Measurements from ENCODE around the gene PGM2L1. TPM values are rescaled to one million over a fixed set of nuclear protein-coding genes. Genes with fewer than 3 reads are reported as not detected.
A peak's percentile ranks its signal among the peaks of the same experiment; 100 is the strongest.
"Not testable (repeated sequence)": the region's sequence is repeated elsewhere in the genome, so short reads cannot be mapped to it uniquely, and the experiment has no call there.

PGM2L1 gene
- total and polyA plus RNA-seq, 2 of the 13 experiments (the other 11 are each of a cell fraction or from before 2014, with no cell fraction given): 0.57 to 1.2 TPM

- no peaks in the 10 kb centered on the region for H4K20me1 ChIP-seq (ENCODE audit: insufficient read depth, low read length)
- H3K4me2 ChIP-seq (ENCODE audit: low read depth, low read length): no peak overlapping the region
- TF ChIP-seq KMT2B (CRISPR knock-in tag; IDR thresholded peaks at IDR 0.05) (no peak), GRHL1 (CRISPR knock-in tag; conservative IDR thresholded peaks at IDR 0.05) (no peak), HNRNPLL (IDR thresholded peaks at IDR 0.05; ENCODE audit: low read depth, low read length, poor library complexity, severe bottlenecking) (no peak), ELF3 (CRISPR knock-in tag; IDR thresholded peaks at IDR 0.05) (no peak), ZNF549 (CRISPR knock-in tag; IDR thresholded peaks at IDR 0.05) (no peak), HNF4G (IDR thresholded peaks at IDR 0.05; ENCODE audit: borderline replicate concordance, low read depth, low read length) (no peak), HNF4G (CRISPR knock-in tag; IDR thresholded peaks at IDR 0.05; ENCODE audit: borderline replicate concordance, low read depth) (no peak), CBX2 (IDR thresholded peaks at IDR 0.05; ENCODE audit: low read depth, low read length) (no peak), CBX2 (CRISPR knock-in tag; IDR thresholded peaks at IDR 0.05; ENCODE audit: low read depth) (no peak), RFX1 (IDR thresholded peaks at IDR 0.05) (peak; percentile 47; the same call in 1 of the 2 replicates)
- in situ Hi-C loops (cut with HindIII; ENCODE audit: extremely low pct_ligation_motif_present, low pct_unique_long_range_greater_than_20kb) (no loop called here), intact Hi-C loops (cut with micrococcal nuclease; ENCODE audit: unreplicated experiment) (no loop called here)
- no peak for FAIRE-seq
- BruUV-seq (replicated peaks): no TSS peak
- no peak for ATAC-seq
- no peaks in the 10 kb centered on the region for H3K9me3 ChIP-seq (ENCODE audit: low read length)
- DNase-seq (ENCODE audit: low spot score): no peak
- no peak overlapping the region for H2AFZ ChIP-seq (ENCODE audit: low read length)
- no peak overlapping the region for H3K4me3 ChIP-seq (replicated peaks in 1 of 3; ENCODE audit: insufficient read depth in 1 of 3, low read depth in 2 of 3, low read length in 3 of 3)
- no peak overlapping the region for H3K27ac ChIP-seq (ENCODE audit: extremely low read length, insufficient read depth, low read length)
- WGBS (ENCODE audit: low lambda C conversion rate): 6% methylated on average over 1 of the region's 1 CpG
- peaks cover 0 to 3% of the 10 kb centered on the region in 2 experiments; a peak in 1 of 5 replicates for H3K27me3 ChIP-seq (ENCODE audit: control insufficient read depth in 1 of 2, insufficient read depth in 2 of 2, low read length in 2 of 2)
- no peaks in the 10 kb centered on the region for H3K79me2 ChIP-seq (ENCODE audit: insufficient read depth, low read length)
- ChIA-PET CTCF (ENCODE audit: low intra/inter-chr PET ratio, low total read pairs) (no interaction called here), POLR2A (no interaction called here)
- H3K36me3 ChIP-seq (replicated peaks in 1 of 2; ENCODE audit: control insufficient read depth in 1 of 2, insufficient read depth in 2 of 2, low read length in 2 of 2): no peaks in the 10 kb centered on the region
- no peak overlapping the region for H3K9ac ChIP-seq (ENCODE audit: insufficient read depth, low read depth, low read length)
- no peaks in the 10 kb centered on the region for H3K4me1 ChIP-seq (ENCODE audit: insufficient read depth, low read length)
Observed at GRCh38 chr11:74417379-74417804, 19.2 kb upstream of the PGM2L1 start.

GRCh38 chr11:74416974-74417373 is 18.7 kb upstream of the PGM2L1 start:
- in situ Hi-C loops (cut with HindIII; ENCODE audit: extremely low pct_ligation_motif_present, low pct_unique_long_range_greater_than_20kb); H3K4me2 ChIP-seq (ENCODE audit: low read depth, low read length): not testable (repeated sequence)

More at GRCh38 chr11:74416974-74417373, 18.7 kb upstream of the PGM2L1 start:
- POLR2A ChIA-PET; H3K27ac ChIP-seq (ENCODE audit: extremely low read length, insufficient read depth, low read length); ATAC-seq; H3K79me2 ChIP-seq (ENCODE audit: insufficient read depth, low read length); BruUV-seq (replicated peaks); DNase-seq (ENCODE audit: low spot score); FAIRE-seq; H4K20me1 ChIP-seq (ENCODE audit: insufficient read depth, low read length); H3K9me3 ChIP-seq (ENCODE audit: low read length); H3K27me3 ChIP-seq (ENCODE audit: control insufficient read depth in 1 of 2, insufficient read depth in 2 of 2, low read length in 2 of 2); H3K36me3 ChIP-seq (replicated peaks in 1 of 2; ENCODE audit: control insufficient read depth in 1 of 2, insufficient read depth in 2 of 2, low read length in 2 of 2); CTCF ChIA-PET (ENCODE audit: low intra/inter-chr PET ratio, low total read pairs); intact Hi-C loops (cut with micrococcal nuclease; ENCODE audit: unreplicated experiment); H3K4me1 ChIP-seq (ENCODE audit: insufficient read depth, low read length); H2AFZ ChIP-seq (ENCODE audit: low read length); H3K9ac ChIP-seq (ENCODE audit: insufficient read depth, low read depth, low read length); H3K4me3 ChIP-seq (replicated peaks in 1 of 3; ENCODE audit: insufficient read depth in 1 of 3, low read depth in 2 of 3, low read length in 3 of 3): not testable (repeated sequence)
- 0% methylated on average over 1 of the region's 1 CpG for WGBS (ENCODE audit: low lambda C conversion rate)
